ENCODE measurements around the gene GABRG3.

GABRG3 gene

DNA sequence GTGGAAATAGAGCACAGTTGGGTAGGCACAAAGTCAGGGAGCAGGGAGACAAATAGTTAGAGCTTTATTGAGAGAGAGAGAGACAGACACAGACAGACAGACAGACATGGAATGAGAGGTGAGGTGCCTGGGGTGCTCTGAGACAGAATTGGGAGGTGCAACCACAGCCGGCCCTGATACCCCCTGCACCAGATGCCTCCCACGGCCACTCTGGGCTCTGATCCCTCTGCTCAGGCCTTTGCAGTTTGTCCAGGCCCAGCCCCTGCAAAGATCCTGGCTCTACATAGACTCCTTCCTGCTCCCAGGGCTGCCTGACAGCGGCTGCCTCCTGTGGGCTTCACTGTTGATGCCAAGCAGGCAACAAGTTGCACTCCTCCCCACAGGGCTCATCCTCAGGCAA is 283.8 kb downstream of the GABRG3 start:
- DNase-seq, result no peak

GRCh38 chr15:27256446-27256845 is 285.5 kb downstream of the GABRG3 start:
- no peak for DNase-seq

- no peak for DNase-seq
Measured at GRCh38 chr15:27258287-27258686, 287.3 kb downstream of the GABRG3 start.

DNA sequence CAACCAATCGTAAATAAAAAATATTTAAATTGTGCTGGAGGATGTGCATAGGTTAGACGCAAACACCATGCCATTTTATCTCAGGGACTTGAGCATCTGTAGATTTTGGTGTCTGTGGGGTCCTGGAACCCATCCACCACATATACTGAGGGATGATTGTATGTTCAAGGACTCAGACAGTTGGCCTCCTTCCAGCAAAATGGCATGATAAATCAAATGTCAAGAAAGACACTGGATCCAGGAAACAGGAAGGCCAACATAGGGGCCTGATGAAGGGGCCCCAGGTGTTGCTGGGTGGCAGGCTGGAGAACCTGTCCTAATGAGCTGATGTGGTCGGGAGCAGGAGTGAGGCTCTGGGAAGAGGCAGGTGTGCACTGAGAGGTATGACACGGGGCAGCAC is 289.5 kb downstream of the GABRG3 start:
- DNase-seq, result no peak

- no peak for DNase-seq
Measured at GRCh38 chr15:27268923-27269322, 297.9 kb downstream of the GABRG3 start.

DNA sequence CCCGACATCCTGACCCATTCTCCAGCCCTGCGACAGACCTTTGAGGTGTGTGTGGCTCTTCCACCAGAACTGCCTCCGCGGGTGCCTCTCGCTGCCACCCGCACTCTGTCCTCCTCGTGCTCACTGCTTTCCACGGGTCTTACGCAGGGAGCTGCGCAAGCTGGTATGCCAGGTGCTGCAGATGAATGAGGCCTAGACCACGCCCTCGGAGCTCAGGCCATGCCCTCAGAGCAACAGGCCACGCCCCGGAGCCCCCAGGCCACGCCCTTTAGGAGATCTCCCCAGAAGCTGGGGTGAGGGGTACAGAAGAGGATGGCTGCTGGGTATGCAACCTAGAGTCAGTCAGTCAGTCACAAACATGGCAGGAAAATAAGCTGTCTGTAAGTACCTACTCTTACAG is 300.3 kb downstream of the GABRG3 start:
- DNase-seq, result no peak

- no peak for DNase-seq
Measured at GRCh38 chr15:27272427-27272826, 301.4 kb downstream of the GABRG3 start.

GRCh38 chr15:27273506-27273905 is 302.5 kb downstream of the GABRG3 start:
- DNase-seq, result no peak

GRCh38 chr15:27278761-27279160 is 307.8 kb downstream of the GABRG3 start:
- DNase-seq, result no peak

- no peak for DNase-seq
Measured at GRCh38 chr15:27292641-27293040, 321.7 kb downstream of the GABRG3 start.

- no peak for DNase-seq
Measured at GRCh38 chr15:27293607-27294006, 322.6 kb downstream of the GABRG3 start.

DNA sequence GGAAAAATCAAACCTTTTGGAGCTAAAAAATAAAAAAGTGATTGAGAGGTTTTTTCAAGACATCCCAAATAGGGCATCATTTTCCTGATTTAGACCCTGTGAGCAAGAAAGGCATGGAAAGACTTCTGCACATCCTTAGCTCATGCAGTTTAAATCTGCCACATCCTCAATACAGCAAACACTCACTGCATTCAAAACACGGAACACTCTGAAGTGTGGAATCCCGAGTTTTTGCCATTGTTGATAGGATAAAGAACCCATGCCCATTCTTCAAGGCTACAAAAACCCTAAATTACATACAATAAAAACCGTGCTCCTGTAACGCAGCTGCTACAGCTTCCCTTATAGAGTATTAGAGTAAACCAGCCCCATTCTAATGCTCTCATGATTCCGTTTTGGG is 346.8 kb downstream of the GABRG3 start:
- no peak for DNase-seq

GRCh38 chr15:27323801-27324200 is 352.8 kb downstream of the GABRG3 start:
- DNase-seq, result no peak

- DNase-seq, result no peak
Measured at GRCh38 chr15:27324886-27325615, 354.1 kb downstream of the GABRG3 start.

DNA sequence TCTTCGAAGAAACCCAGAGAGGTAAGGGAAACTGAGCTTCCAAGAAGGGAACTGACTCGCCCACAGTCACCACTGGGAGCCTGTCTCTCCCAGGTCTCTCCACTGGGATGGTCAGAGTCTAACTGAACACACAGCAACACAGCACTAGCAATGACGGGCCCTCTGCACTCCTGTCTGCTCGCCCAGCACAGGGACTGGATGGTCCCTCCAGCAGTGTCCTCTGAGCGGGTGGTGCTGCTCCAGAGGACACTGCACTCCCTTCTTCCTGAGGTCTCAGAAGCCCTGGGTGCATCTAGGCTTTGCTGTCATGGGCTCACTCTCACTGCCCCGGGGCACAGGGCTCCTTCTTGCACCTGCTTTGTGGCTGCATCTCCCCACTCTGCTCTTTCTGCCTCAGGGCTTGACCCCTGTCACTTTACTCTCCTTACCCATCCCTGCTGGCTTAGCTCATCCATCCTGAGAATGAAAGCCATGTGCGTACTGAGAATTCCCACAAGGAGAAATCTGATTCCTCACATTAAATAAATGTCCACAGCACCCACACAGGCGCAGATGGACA is 356.6 kb downstream of the GABRG3 start:
- DNase-seq, result no peak

DNA sequence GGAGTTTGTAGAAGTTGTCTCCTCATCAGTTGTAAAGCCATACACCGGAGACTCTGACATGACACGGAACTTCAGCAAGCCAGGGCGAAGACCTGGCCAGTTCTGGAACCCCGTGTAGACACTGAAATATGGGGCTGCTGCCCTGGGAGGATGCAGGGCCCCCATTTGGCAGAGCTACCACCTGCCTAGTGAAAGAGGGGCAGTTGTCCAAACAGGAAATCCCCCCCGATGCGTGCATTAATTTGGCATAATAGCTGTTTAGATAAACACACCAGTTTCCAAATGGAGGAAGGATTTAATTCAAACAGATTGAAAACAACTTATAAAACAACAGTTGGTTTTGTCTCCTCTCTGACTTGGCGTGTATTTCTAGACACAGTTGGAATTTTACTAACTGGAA is 357.2 kb downstream of the GABRG3 start:
- no peak for DNase-seq

- DNase-seq, result no peak
Measured at GRCh38 chr15:27328608-27329007, 357.6 kb downstream of the GABRG3 start.

- no peak for DNase-seq
Measured at GRCh38 chr15:27330326-27330725, 359.3 kb downstream of the GABRG3 start.

- DNase-seq, result no peak
Measured at GRCh38 chr15:27336676-27337075, 365.7 kb downstream of the GABRG3 start.

DNA sequence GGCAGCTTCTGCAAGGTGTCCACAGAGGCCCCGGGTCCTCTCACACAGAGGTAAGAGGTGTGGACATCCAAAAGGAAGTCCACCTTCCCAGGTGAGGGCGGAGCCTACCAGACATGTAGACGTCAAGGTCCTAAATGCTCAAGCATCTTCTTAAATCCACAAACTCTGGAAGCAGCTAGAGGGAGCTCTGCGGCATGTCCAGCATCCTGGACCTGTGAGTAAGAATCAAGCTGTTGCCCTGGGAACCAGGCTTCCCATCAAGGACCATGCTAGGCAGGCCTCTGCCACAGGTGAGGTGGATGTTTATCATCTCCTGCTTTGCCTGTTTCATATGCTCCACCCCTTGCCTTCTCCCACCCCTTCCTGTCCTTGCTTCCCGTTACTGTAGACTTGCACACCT is 368.2 kb downstream of the GABRG3 start:
- DNase-seq, result no peak

DNA sequence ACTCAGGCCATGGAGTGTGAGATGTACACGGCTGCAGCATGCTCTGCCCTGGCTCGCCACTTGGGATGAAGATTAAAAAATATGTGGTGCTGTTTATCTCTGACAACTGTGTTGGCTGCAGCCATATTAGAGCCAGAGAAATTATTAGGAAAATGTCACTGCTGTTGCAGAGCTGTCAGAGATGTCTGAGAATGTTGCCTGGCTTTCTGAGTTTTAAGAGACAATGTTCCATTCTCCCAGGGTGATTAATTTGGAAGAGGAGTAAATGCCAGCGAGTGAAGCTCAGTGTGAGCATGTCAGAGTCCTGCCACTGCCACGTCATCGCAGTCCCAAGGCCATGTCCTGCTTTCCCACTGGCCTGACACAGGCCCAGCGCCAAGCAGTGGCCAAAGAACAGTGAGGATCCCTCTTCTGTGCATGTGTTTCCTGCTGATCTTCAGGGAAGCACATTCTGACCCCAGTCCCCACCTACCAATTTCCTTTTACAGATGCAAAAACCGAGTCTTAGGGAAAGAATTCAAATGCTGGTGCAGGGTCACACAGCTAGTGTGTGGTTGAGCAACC is 370.9 kb downstream of the GABRG3 start:
- DNase-seq, result no peak

DNA sequence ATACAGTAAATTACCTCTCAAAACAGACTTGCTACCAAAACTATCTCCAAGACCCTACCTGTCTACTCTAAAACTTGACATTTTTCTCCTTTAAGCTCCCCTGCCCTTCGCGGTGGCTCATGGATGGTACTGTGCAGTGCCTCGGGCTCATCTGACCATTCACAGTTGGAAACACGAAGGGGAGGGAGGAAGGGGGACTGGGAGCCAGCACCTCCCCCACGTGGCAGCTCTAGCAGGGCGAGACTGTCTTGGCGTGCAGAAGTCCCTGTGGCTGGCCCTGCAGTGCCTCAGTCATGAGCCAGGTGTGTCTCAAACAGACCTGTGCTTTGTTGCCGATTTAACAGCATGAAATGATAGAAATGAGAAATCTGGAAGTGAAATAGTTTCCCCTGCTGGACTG is 372.0 kb downstream of the GABRG3 start:
- no peak for DNase-seq

DNA sequence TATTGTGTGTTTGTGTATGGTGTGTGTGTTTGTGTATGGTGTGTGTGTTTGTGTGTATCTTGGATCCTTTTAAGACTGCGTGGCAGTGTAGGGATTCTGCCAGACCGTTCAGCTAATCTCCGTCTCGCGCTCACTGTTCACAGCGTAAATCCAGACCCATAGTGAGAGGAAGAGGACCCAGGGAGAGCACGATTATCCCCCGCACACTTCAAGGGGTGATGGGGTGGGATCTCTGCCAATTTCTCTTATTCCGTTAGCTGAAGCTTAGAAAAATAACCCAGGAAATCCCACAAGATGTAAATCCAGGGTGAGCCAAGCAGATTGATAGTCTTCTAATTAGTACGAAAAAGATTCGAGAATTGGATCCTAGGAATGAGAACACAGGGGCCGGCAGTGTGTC is 381.2 kb downstream of the GABRG3 start:
- no peak for DNase-seq

GRCh38 chr15:27353856-27354255 is 382.9 kb downstream of the GABRG3 start:
- no peak for DNase-seq

Data from activated gamma-delta T cell treated with Interleukin-2 at 50 U/mL for 16 hours (primary cell).